ENCODE data around the gene CD300C.

Gene CD300C

GRCh38 chr17:74542166-74542565 is 3.7 kb downstream of the CD300C start:
- Histone ChIP-seq H3K27me3 (ENCODE audit: control insufficient read depth, low read length) (no peaks in the 10 kb centered on the region), H3K4me3 (ENCODE audit: low read length) (no peak overlapping the region), H3F3A (ENCODE audit: control insufficient read depth, insufficient read depth) (no peaks in the 10 kb centered on the region)

DNA sequence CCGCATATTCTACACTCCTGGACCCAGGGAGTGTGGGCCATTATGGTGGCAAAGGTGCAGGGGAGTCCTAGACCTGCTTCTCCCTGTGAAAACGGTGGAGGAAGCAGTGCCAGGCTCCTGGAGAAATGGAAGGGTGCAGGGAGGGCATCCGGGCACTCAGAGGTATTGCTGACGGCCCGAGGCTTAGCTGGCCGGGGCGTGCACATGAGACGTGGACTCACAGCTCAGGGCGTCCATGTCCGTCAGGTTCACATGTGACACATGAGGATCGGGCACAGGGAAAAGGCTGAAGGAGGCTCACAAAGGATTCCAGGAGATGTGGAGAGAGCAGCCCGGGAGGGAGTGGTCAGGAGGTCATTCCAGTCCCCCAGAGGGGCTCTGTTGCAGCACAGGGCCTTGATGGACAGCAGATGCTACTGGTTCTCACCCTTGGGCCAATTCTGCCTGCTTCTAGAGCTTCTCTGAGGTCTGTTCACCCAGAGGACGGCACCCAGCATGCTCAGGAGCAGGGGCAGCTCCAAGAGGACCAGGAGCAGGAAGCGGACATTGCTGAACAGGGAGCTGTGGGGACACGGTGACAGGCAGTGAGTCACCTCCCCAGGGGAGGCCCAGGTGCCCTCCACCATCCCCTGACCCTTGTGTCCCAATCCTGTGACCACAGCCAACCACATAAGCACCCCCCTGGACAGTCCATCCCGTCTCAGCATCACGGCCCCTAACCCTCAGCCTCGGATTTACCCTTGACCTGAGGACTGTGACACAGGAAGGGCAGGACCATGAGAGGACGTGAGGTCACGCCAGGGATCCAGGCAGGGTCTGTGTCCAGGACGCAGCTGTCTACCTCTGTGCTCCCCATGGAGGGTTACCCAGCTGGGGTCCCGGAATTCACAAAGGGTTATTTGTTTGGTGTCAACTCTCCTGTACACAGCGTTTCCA is 4.5 kb downstream of the CD300C start:
- no peaks in the 10 kb centered on the region for H3F3A ChIP-seq (ENCODE audit: control insufficient read depth, insufficient read depth)
- no peaks in the 10 kb centered on the region for H3K4me1 ChIP-seq (ENCODE audit: control insufficient read depth, low read length)
- H3K79me2 ChIP-seq (ENCODE audit: control insufficient read depth, low read length) = no peaks in the 10 kb centered on the region
- H3K9me2 ChIP-seq (replicated peaks; ENCODE audit: control insufficient read depth, low read length) = no peaks in the 10 kb centered on the region
- no peaks in the 10 kb centered on the region for H3K9me3 ChIP-seq (ENCODE audit: control insufficient read depth, insufficient read depth, low read length)
- H4K20me1 ChIP-seq (ENCODE audit: control insufficient read depth, insufficient read depth, low read depth, low read length) = no peaks in the 10 kb centered on the region
- H3K36me3 ChIP-seq (ENCODE audit: control insufficient read depth, low read length) = no peaks in the 10 kb centered on the region
- H3K27ac ChIP-seq (ENCODE audit: low read depth, low read length) = no peak overlapping the region
- no peak overlapping the region for H3K4me2 ChIP-seq (ENCODE audit: low read length)
- no peaks in the 10 kb centered on the region for H3K27me3 ChIP-seq (ENCODE audit: control insufficient read depth, low read length)
- TF ChIP-seq EZH2phosphoT487 (IDR thresholded peaks at IDR 0.05; ENCODE audit: borderline replicate concordance, low read length) (no peak), CTCF (IDR thresholded peaks at IDR 0.05; ENCODE audit: low read depth, low read length, poor library complexity, severe bottlenecking) (no peak)
- H3K4me3 ChIP-seq (ENCODE audit: low read length) = no peak overlapping the region

More at GRCh38 chr17:74542166-74542565, 3.7 kb downstream of the CD300C start:
- Histone ChIP-seq H3K27ac (ENCODE audit: low read depth, low read length) (no peak overlapping the region), H3K9me2 (replicated peaks; ENCODE audit: control insufficient read depth, low read length) (no peaks in the 10 kb centered on the region), H3K4me2 (ENCODE audit: low read length) (no peak overlapping the region), H4K20me1 (ENCODE audit: control insufficient read depth, insufficient read depth, low read depth, low read length) (no peaks in the 10 kb centered on the region), H3K36me3 (ENCODE audit: control insufficient read depth, low read length) (no peaks in the 10 kb centered on the region), H3K9me3 (ENCODE audit: control insufficient read depth, insufficient read depth, low read length) (no peaks in the 10 kb centered on the region), H3K79me2 (ENCODE audit: control insufficient read depth, low read length) (no peaks in the 10 kb centered on the region), H3K4me1 (ENCODE audit: control insufficient read depth, low read length) (no peaks in the 10 kb centered on the region)
- TF ChIP-seq CTCF (IDR thresholded peaks at IDR 0.05; ENCODE audit: low read depth, low read length, poor library complexity, severe bottlenecking) (no peak), EZH2phosphoT487 (IDR thresholded peaks at IDR 0.05; ENCODE audit: borderline replicate concordance, low read length) (no peak)

GRCh38 chr17:74539281-74539820 is 6.6 kb downstream of the CD300C start:
- H3K9me3 ChIP-seq (ENCODE audit: control insufficient read depth, insufficient read depth, low read length) = no peaks in the 10 kb centered on the region
- H3K27ac ChIP-seq (ENCODE audit: low read depth, low read length) = no peak overlapping the region
- no peaks in the 10 kb centered on the region for H3K4me1 ChIP-seq (ENCODE audit: control insufficient read depth, low read length)
- no peaks in the 10 kb centered on the region for H3K27me3 ChIP-seq (ENCODE audit: control insufficient read depth, low read length)
- H3K4me3 ChIP-seq (ENCODE audit: low read length) = no peak overlapping the region
- no peaks in the 10 kb centered on the region for H3K9me2 ChIP-seq (replicated peaks; ENCODE audit: control insufficient read depth, low read length)
- H3K79me2 ChIP-seq (ENCODE audit: control insufficient read depth, low read length) = no peaks in the 10 kb centered on the region
- no peaks in the 10 kb centered on the region for H3K36me3 ChIP-seq (ENCODE audit: control insufficient read depth, low read length)
- H4K20me1 ChIP-seq (ENCODE audit: control insufficient read depth, insufficient read depth, low read depth, low read length) = no peaks in the 10 kb centered on the region
- TF ChIP-seq EZH2phosphoT487 (IDR thresholded peaks at IDR 0.05; ENCODE audit: borderline replicate concordance, low read length) (no peak), CTCF (IDR thresholded peaks at IDR 0.05; ENCODE audit: low read depth, low read length, poor library complexity, severe bottlenecking) (no peak)
- H3K4me2 ChIP-seq (ENCODE audit: low read length) = no peak overlapping the region
- H3F3A ChIP-seq (ENCODE audit: control insufficient read depth, insufficient read depth) = no peaks in the 10 kb centered on the region

All from DOHH2 (cell line).